HL-60 (cell line): Measurements from ENCODE around the gene NAGS.

Experiments used
- GABPA ChIP-seq: IDR thresholded peaks from 2 replicates; pipeline ENCODE4 v1.6.1; 2012; ENCODE audit warnings: low read depth
- POLR2AphosphoS5 ChIP-seq: IDR thresholded peaks from 2 replicates; pipeline ENCODE4 v1.6.1; 2012; ENCODE audit warnings: low read depth
- TF ChIP-seq, protein P1 (sequence below): IDR thresholded peaks from one replicate; pipeline ENCODE4 v1.5.1; 2011; ENCODE audit warnings: low read length, control low read depth, inconsistent platforms; ENCODE audit not compliant: insufficient read depth

DNA sequence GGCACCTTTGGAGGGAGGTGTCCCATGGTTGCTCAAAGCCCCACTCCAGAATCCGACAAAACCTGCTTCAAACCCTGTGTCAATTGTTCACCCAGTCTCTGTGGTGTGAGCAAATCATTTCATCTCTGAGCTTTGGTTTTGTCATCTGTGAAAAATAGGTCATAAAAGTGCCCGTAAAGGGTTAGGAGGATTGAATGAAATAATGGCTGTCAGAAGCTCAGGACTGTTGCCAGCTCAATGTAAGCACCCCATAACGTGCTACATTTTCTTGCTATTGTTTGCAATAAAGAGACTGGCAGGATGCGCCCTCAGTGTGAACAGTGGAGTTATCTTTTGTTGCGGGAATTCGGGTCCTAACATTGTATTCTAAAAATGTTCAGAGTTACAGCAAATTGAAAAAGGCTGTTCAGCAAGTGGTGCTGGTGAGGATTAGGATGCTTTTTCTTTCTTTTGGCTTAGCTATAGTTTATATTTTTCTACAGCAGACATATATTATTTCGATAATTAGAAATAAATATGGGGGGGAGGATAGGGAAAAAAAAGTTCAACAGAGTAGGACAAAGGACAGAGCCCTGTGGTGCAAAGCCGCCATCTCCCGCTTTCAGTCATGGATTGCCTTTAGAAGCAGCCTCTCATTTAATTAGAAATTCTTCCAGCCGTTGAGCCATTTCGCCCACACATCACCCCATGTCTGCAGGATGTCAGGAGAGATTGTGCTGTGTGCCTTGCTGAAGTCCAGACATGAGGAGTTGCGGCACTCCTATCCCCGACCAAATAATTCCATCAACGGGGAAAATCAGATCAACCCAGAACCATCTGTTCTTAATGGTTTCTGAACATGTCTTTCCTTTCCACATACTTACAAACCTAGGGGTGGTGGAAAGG lies 29.8 kb upstream of the NAGS start:
- TF ChIP-seq, protein P1, sequence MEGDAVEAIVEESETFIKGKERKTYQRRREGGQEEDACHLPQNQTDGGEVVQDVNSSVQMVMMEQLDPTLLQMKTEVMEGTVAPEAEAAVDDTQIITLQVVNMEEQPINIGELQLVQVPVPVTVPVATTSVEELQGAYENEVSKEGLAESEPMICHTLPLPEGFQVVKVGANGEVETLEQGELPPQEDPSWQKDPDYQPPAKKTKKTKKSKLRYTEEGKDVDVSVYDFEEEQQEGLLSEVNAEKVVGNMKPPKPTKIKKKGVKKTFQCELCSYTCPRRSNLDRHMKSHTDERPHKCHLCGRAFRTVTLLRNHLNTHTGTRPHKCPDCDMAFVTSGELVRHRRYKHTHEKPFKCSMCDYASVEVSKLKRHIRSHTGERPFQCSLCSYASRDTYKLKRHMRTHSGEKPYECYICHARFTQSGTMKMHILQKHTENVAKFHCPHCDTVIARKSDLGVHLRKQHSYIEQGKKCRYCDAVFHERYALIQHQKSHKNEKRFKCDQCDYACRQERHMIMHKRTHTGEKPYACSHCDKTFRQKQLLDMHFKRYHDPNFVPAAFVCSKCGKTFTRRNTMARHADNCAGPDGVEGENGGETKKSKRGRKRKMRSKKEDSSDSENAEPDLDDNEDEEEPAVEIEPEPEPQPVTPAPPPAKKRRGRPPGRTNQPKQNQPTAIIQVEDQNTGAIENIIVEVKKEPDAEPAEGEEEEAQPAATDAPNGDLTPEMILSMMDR = no peak
- TF ChIP-seq POLR2AphosphoS5 (no peak), GABPA (no peak)
